Ishikawa (cell line): Measurements from ENCODE around the gene ANAPC16.

Experiments
- CEBPB ChIP-seq: IDR thresholded peaks from 2 replicates; pipeline ENCODE4 v1.6.1; 2012
- EGR1 ChIP-seq: IDR thresholded peaks from 2 replicates; pipeline ENCODE4 v1.6.1; 2012
- EP300 ChIP-seq: IDR thresholded peaks from 2 replicates; pipeline ENCODE4 v1.6.1; 2012; ENCODE audit warnings: borderline replicate concordance
- MAX ChIP-seq: IDR thresholded peaks from 2 replicates; pipeline ENCODE4 v1.6.1; 2012
- RAD21 ChIP-seq: IDR thresholded peaks from 2 replicates; pipeline ENCODE4 v1.6.1; 2012; ENCODE audit warnings: low read depth
- TAF1 ChIP-seq: IDR thresholded peaks from 2 replicates; pipeline ENCODE4 v1.6.1; 2012; ENCODE audit warnings: low read depth, mild to moderate bottlenecking
- USF1 ChIP-seq: IDR thresholded peaks from 2 replicates; pipeline ENCODE4 v1.6.1; 2012
- YY1 ChIP-seq: IDR thresholded peaks from 2 replicates; pipeline ENCODE4 v1.6.1; 2012; ENCODE audit warnings: low read depth

- TF ChIP-seq CEBPB (no peak), EP300 (no peak), TAF1 (no peak), USF1 (no peak), RAD21 (no peak), YY1 (no peak), EGR1 (no peak), MAX (no peak)
These were observed 43.9 kb downstream of the ANAPC16 start for GRCh38 chr10:72259491-72260238.
